Measurements from ENCODE around the gene NPAS2.

Gene NPAS2

DNA sequence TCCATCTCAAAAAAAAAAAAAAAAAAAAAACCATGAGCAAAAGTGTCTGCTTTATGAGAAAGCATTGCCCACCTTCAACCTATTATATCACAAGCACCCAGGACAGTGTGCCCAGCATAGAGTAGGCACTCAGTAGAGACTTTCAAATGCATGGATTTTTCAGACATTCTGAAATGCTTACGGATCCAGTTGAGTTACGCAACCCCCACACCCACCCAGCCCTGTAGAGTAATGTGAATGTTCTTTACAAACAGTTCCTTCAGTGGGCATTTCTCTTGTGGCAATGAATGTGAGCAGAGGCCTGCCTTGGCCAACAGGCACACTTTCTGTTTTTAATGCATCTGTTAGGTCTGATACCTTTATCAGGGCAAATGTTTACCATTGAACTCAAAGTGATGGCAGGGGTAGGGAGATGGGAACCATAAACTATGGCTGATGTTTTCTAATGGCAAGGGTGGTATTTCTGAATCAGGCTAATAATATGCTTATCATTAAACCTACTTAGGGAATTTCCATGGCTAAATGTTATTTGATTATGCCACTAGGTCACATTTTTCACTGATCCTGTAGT lies 117.1 kb downstream of the NPAS2 start:
- H3K79me2 ChIP-seq (ENCODE audit: low read length), result no peaks in the 10 kb centered on the region
- TF ChIP-seq, protein P1, sequence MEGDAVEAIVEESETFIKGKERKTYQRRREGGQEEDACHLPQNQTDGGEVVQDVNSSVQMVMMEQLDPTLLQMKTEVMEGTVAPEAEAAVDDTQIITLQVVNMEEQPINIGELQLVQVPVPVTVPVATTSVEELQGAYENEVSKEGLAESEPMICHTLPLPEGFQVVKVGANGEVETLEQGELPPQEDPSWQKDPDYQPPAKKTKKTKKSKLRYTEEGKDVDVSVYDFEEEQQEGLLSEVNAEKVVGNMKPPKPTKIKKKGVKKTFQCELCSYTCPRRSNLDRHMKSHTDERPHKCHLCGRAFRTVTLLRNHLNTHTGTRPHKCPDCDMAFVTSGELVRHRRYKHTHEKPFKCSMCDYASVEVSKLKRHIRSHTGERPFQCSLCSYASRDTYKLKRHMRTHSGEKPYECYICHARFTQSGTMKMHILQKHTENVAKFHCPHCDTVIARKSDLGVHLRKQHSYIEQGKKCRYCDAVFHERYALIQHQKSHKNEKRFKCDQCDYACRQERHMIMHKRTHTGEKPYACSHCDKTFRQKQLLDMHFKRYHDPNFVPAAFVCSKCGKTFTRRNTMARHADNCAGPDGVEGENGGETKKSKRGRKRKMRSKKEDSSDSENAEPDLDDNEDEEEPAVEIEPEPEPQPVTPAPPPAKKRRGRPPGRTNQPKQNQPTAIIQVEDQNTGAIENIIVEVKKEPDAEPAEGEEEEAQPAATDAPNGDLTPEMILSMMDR (IDR thresholded peaks at IDR 0.05; ENCODE audit: low read length), result no peak
- TF ChIP-seq EZH2phosphoT487 (IDR thresholded peaks at IDR 0.05; ENCODE audit: low read length) (no peak), EZH2 (optimal IDR thresholded peaks at IDR 0.05; ENCODE audit: low read depth, low read length) (no peak)
- no peaks in the 10 kb centered on the region for H3F3A ChIP-seq (ENCODE audit: insufficient read depth, low read length)
- H3K9me3 ChIP-seq (replicated peaks; ENCODE audit: insufficient read depth, low read length), result no peaks in the 10 kb centered on the region
- no peak overlapping the region for H3K4me2 ChIP-seq (ENCODE audit: low read depth, low read length)
- DNase-seq, result no peak
- H3K27me3 ChIP-seq (replicated peaks; ENCODE audit: insufficient read depth, low read length), result no peaks in the 10 kb centered on the region
- no peak overlapping the region for H3K4me3 ChIP-seq (ENCODE audit: low read length)
- H4K20me1 ChIP-seq (ENCODE audit: insufficient read depth, low read length), result no peaks in the 10 kb centered on the region
- no peak overlapping the region for H3K27ac ChIP-seq (ENCODE audit: low read length)
- no peak overlapping the region for H2AFZ ChIP-seq (ENCODE audit: low read length)
- H3K36me3 ChIP-seq (replicated peaks; ENCODE audit: insufficient read depth, low read length), result no peaks in the 10 kb centered on the region
- no peaks in the 10 kb centered on the region for H3K9me2 ChIP-seq (replicated peaks; ENCODE audit: insufficient read depth, low read length)
- H3K9ac ChIP-seq (ENCODE audit: low read length), result no peak overlapping the region
- H3K4me1 ChIP-seq (ENCODE audit: low read length), result no peaks in the 10 kb centered on the region

- Histone ChIP-seq H3K9ac (ENCODE audit: low read length) (no peak overlapping the region), H3K4me3 (ENCODE audit: low read length) (no peak overlapping the region), H3F3A (ENCODE audit: insufficient read depth, low read length) (no peaks in the 10 kb centered on the region), H2AFZ (ENCODE audit: low read length) (no peak overlapping the region), H3K27ac (ENCODE audit: low read length) (no peak overlapping the region), H3K36me3 (replicated peaks; ENCODE audit: insufficient read depth, low read length) (no peaks in the 10 kb centered on the region), H3K27me3 (replicated peaks; ENCODE audit: insufficient read depth, low read length) (no peaks in the 10 kb centered on the region), H3K4me1 (ENCODE audit: low read length) (no peaks in the 10 kb centered on the region), H4K20me1 (ENCODE audit: insufficient read depth, low read length) (no peaks in the 10 kb centered on the region), H3K9me3 (replicated peaks; ENCODE audit: insufficient read depth, low read length) (no peaks in the 10 kb centered on the region), H3K4me2 (ENCODE audit: low read depth, low read length) (no peak overlapping the region), H3K9me2 (replicated peaks; ENCODE audit: insufficient read depth, low read length) (no peaks in the 10 kb centered on the region), H3K79me2 (ENCODE audit: low read length) (no peaks in the 10 kb centered on the region)
- TF ChIP-seq, protein P1 (IDR thresholded peaks at IDR 0.05; ENCODE audit: low read length), result no peak
- TF ChIP-seq EZH2phosphoT487 (IDR thresholded peaks at IDR 0.05; ENCODE audit: low read length) (no peak), EZH2 (optimal IDR thresholded peaks at IDR 0.05; ENCODE audit: low read depth, low read length) (no peak)
- no peak for DNase-seq
These were observed 118.4 kb downstream of the NPAS2 start for GRCh38 chr2:100938031-100939026.

- Histone ChIP-seq H2AFZ (ENCODE audit: low read length) (no peak overlapping the region), H3F3A (ENCODE audit: insufficient read depth, low read length) (no peaks in the 10 kb centered on the region), H3K9me3 (replicated peaks; ENCODE audit: insufficient read depth, low read length) (no peaks in the 10 kb centered on the region), H3K4me3 (ENCODE audit: low read length) (no peak overlapping the region), H3K79me2 (ENCODE audit: low read length) (no peaks in the 10 kb centered on the region), H4K20me1 (ENCODE audit: insufficient read depth, low read length) (no peaks in the 10 kb centered on the region), H3K9me2 (replicated peaks; ENCODE audit: insufficient read depth, low read length) (no peaks in the 10 kb centered on the region), H3K9ac (ENCODE audit: low read length) (no peak overlapping the region), H3K27me3 (replicated peaks; ENCODE audit: insufficient read depth, low read length) (no peaks in the 10 kb centered on the region), H3K4me2 (ENCODE audit: low read depth, low read length) (no peak overlapping the region), H3K36me3 (replicated peaks; ENCODE audit: insufficient read depth, low read length) (no peaks in the 10 kb centered on the region), H3K27ac (ENCODE audit: low read length) (no peak overlapping the region), H3K4me1 (ENCODE audit: low read length) (no peaks in the 10 kb centered on the region)
- no peak for TF ChIP-seq EZH2 (optimal IDR thresholded peaks at IDR 0.05; ENCODE audit: low read depth, low read length)
- TF ChIP-seq, protein P1 (IDR thresholded peaks at IDR 0.05; ENCODE audit: low read length), result no peak
- no peak for TF ChIP-seq EZH2phosphoT487 (IDR thresholded peaks at IDR 0.05; ENCODE audit: low read length)
- no peak for DNase-seq
These were observed 119.5 kb downstream of the NPAS2 start for GRCh38 chr2:100939445-100939844.

All from MM.1S (cell line).